PC-3 (cell line): ENCODE results near the gene TP53AIP1. TPM values are rescaled to one million over a fixed set of nuclear protein-coding genes. Genes with fewer than 3 reads are reported as not detected.

Experiments
- ATAC-seq: fragments of 200-7000 bp; cut with Tn5 transposase; 2 replicates; pipeline ENCODE4 v1.9.1; 2020; ENCODE audit warnings: mild to moderate bottlenecking, moderate library complexity
- BruUV-seq: library from RNA; stranded (reverse); fragments of 400-500 nt; replicated peaks from 2 replicates; lab custom pipeline; 2021; lab: Mats Ljungman, UMichigan
- CTCF ChIA-PET: fragments of 300-600 bp; sonication (Branson Sonifier 250); formaldehyde crosslinking; loops from one replicate; lab custom pipeline; 2022; ENCODE audit warnings: antibody characterized with exemption; lab: Charles Lee
- POLR2A ChIA-PET: fragments of 300-600 bp; sonication (Branson Sonifier 250); formaldehyde crosslinking; loops from one replicate; lab custom pipeline; 2022; ENCODE audit warnings: antibody characterized with exemption; ENCODE audit not compliant: unreplicated experiment; lab: Charles Lee
- DNase-seq: peaks from one replicate; pipeline ENCODE4 v3.0.0-alpha.2; 2015
- H2AFZ ChIP-seq: fragments of 300-600 bp; sonication (generic); 2 replicates; pipeline ENCODE4 v1.6.0; 2016; ENCODE audit warnings: antibody characterized with exemption, low read length
- H3F3A ChIP-seq: fragments of 300-600 bp; sonication (generic); one replicate; pipeline ENCODE4 v1.6.0; 2017; ENCODE audit warnings: antibody characterized with exemption, low read length, control low read depth, mild to moderate bottlenecking; ENCODE audit not compliant: unreplicated experiment
- H3K27ac ChIP-seq: fragments of 300-600 bp; sonication (generic); 2 replicates; pipeline ENCODE4 v1.5.1; 2016; ENCODE audit warnings: mild to moderate bottlenecking, low read length
- H3K27me3 ChIP-seq: fragments of 300-600 bp; sonication (generic); 2 replicates; pipeline ENCODE4 v1.6.1; 2016; ENCODE audit warnings: low read length, mixed read lengths
- H3K36me3 ChIP-seq: fragments of 300-600 bp; sonication (generic); 2 replicates; pipeline ENCODE4 v1.6.1; 2016; ENCODE audit warnings: low read depth, mixed run types, low read length, mixed read lengths
- H3K4me1 ChIP-seq: fragments of 300-600 bp; sonication (generic); 2 replicates; pipeline ENCODE4 v1.5.1; 2016; ENCODE audit warnings: low read length; ENCODE audit not compliant: insufficient read depth
- H3K4me2 ChIP-seq: fragments of 300-600 bp; sonication (generic); 2 replicates; pipeline ENCODE4 v1.6.0; 2016; ENCODE audit warnings: low read length
- H3K4me3 ChIP-seq: fragments of 300-600 bp; sonication (generic); 2 replicates; pipeline ENCODE4 v1.5.1; 2016; ENCODE audit warnings: mild to moderate bottlenecking, low read length, mixed read lengths
- H3K79me2 ChIP-seq: fragments of 300-600 bp; sonication (generic); 2 replicates; pipeline ENCODE4 v1.6.1; 2017; ENCODE audit warnings: low read length, mixed read lengths
- H3K9ac ChIP-seq: fragments of 300-600 bp; sonication (generic); 2 replicates; pipeline ENCODE4 v1.6.0; 2016; ENCODE audit warnings: mild to moderate bottlenecking, low read length
- H3K9me2 ChIP-seq: fragments of 300-600 bp; sonication (generic); replicated peaks from 2 replicates; pipeline ENCODE4 v1.6.1; 2016; ENCODE audit warnings: mixed run types, low read length, mixed read lengths
- H3K9me3 ChIP-seq: fragments of 300-600 bp; sonication (generic); 2 replicates; pipeline ENCODE4 v1.6.1; 2016; ENCODE audit warnings: low read length, mixed read lengths
- H4K20me1 ChIP-seq: fragments of 300-600 bp; sonication (generic); 2 replicates; pipeline ENCODE4 v1.6.1; 2016; ENCODE audit warnings: low read length, mixed read lengths
- EZH2 ChIP-seq: fragments of 300-600 bp; sonication (generic); IDR thresholded peaks from one replicate; pipeline ENCODE4 v1.6.1; 2017; ENCODE audit warnings: antibody characterized with exemption, mild to moderate bottlenecking, low read length; ENCODE audit not compliant: unreplicated experiment
- EZH2phosphoT487 ChIP-seq: fragments of 300-600 bp; sonication (generic); IDR thresholded peaks from 2 replicates; pipeline ENCODE4 v1.6.1; 2018; ENCODE audit warnings: mild to moderate bottlenecking, antibody characterized with exemption, low read length, borderline replicate concordance
- intact Hi-C: fragments of 100-400 bp; cut with micrococcal nuclease; formaldehyde crosslinking; loops from 2 replicates; pipeline ENCODE4 v1.9.0; 2023
- total RNA-seq: library from RNA; depleted of rRNA; stranded (reverse); fragments of >200 nt; gene quantifications from 2 replicates; pipeline ENCODE4 v1.2.3, GENCODE V29; 2014
- TF ChIP-seq, protein P1 (sequence below): fragments of 300-600 bp; sonication (generic); conservative IDR thresholded peaks from 2 replicates; pipeline ENCODE4 v1.5.1; 2017; ENCODE audit warnings: antibody characterized with exemption, low read depth, mild to moderate bottlenecking, low read length

TP53AIP1 gene
- total RNA-seq, 1 experiment from 2014 or later, result 0.58 TPM

GRCh38 chr11:128904656-128905344, 37.9 kb downstream of the TP53AIP1 start:
- Histone ChIP-seq H3F3A (no peaks in the 10 kb centered on the region), H4K20me1 (no peaks in the 10 kb centered on the region), H3K27ac (no peak overlapping the region), H3K36me3 (no peaks in the 10 kb centered on the region), H2AFZ (peak overlapping the region; percentile 97), H3K4me1 (peaks cover 19% of the 10 kb centered on the region), H3K27me3 (no peaks in the 10 kb centered on the region), H3K9ac (peak overlapping the region; percentile 62), H3K79me2 (no peaks in the 10 kb centered on the region), H3K9me3 (no peaks in the 10 kb centered on the region), H3K4me2 (peak overlapping the region; percentile 95), H3K4me3 (peak overlapping the region; percentile 85), H3K9me2 (no peaks in the 10 kb centered on the region)
- ChIA-PET CTCF (interaction anchor here (0.5 to 0.7 kb wide), 2 partner anchors 51 to 52 kb away, joined by 3 read pairs; no protein-coding TSS in a partner anchor), POLR2A (interaction anchor here (0.7 kb wide), 1 partner anchor 51 kb away, joined by 5 read pairs; no protein-coding TSS in a partner anchor)
- peak; percentile 52 for ATAC-seq
- no TSS peak for BruUV-seq
- intact Hi-C loops, result no loop called here
- DNase-seq, result peak; percentile 26
- TF ChIP-seq EZH2phosphoT487 (no peak), EZH2 (no peak)
- TF ChIP-seq, protein P1, sequence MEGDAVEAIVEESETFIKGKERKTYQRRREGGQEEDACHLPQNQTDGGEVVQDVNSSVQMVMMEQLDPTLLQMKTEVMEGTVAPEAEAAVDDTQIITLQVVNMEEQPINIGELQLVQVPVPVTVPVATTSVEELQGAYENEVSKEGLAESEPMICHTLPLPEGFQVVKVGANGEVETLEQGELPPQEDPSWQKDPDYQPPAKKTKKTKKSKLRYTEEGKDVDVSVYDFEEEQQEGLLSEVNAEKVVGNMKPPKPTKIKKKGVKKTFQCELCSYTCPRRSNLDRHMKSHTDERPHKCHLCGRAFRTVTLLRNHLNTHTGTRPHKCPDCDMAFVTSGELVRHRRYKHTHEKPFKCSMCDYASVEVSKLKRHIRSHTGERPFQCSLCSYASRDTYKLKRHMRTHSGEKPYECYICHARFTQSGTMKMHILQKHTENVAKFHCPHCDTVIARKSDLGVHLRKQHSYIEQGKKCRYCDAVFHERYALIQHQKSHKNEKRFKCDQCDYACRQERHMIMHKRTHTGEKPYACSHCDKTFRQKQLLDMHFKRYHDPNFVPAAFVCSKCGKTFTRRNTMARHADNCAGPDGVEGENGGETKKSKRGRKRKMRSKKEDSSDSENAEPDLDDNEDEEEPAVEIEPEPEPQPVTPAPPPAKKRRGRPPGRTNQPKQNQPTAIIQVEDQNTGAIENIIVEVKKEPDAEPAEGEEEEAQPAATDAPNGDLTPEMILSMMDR, result no peak

DNA sequence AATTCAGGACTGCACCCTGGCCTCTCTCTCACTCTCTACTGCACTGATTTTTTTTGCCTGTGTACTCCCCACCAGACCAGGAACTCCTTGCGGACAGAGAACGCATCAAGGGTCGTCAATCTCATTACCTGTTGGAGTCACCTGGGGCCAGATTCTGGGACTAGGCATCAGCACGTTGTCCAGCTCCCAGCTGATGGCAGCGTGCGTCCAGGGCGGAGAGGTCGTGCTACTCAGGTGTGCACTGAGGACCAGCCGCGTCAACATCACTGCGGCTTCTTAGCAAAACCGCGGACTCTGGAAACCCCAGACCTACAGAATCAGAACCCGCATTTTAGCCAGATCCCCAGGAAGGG, 38.4 kb downstream of the TP53AIP1 start:
- H2AFZ ChIP-seq, result no peak overlapping the region; the same call in 1 of the 2 replicates
- no peaks in the 10 kb centered on the region for H3K36me3 ChIP-seq
- no TSS peak for BruUV-seq
- H4K20me1 ChIP-seq, result no peaks in the 10 kb centered on the region
- H3K4me3 ChIP-seq, result no peak overlapping the region
- H3K9me2 ChIP-seq, result no peaks in the 10 kb centered on the region
- H3K9ac ChIP-seq, result no peak overlapping the region
- H3K79me2 ChIP-seq, result no peaks in the 10 kb centered on the region
- no peak overlapping the region for H3K27ac ChIP-seq
- peaks cover 19% of the 10 kb centered on the region for H3K4me1 ChIP-seq
- TF ChIP-seq EZH2, result no peak
- TF ChIP-seq EZH2phosphoT487, result no peak
- TF ChIP-seq, protein P1, result no peak
- no peaks in the 10 kb centered on the region for H3K9me3 ChIP-seq
- DNase-seq (no peak), ATAC-seq (no peak)
- CTCF ChIA-PET, result interaction anchor here (0.5 kb wide), 1 partner anchor 52 kb away, joined by 3 read pairs; no protein-coding TSS in a partner anchor
- POLR2A ChIA-PET, result interaction anchor here (0.7 kb wide), 1 partner anchor 52 kb away, joined by 5 read pairs; no protein-coding TSS in a partner anchor
- no peaks in the 10 kb centered on the region for H3F3A ChIP-seq
- no peak overlapping the region for H3K4me2 ChIP-seq
- intact Hi-C loops, result no loop called here
- H3K27me3 ChIP-seq, result no peaks in the 10 kb centered on the region
